Sigmoid colon (tissue), 3 donors: ENCODE measurements around the gene FAR2.

Experiments
- POLR2A ChIP-seq, 2 donors: fragments of 450-650 bp; IDR thresholded peaks; one replicate each; pipeline ENCODE4 v1.6.1; 2016; ENCODE audit warnings: antibody characterized with exemption in 2 of 2, mild to moderate bottlenecking in 2 of 2, moderate library complexity in 2 of 2
- TF ChIP-seq, protein P1 (sequence below), 4 experiments: fragments of 450-650 bp in 3 of 4; fragments of 200-600 bp in 1 of 4; IDR thresholded peaks; one replicate each; pipeline ENCODE4 v1.5.1; 2016 to 2019; ENCODE audit warnings: antibody characterized with exemption in 4 of 4, mild to moderate bottlenecking in 3 of 4, moderate library complexity in 2 of 4

DNA sequence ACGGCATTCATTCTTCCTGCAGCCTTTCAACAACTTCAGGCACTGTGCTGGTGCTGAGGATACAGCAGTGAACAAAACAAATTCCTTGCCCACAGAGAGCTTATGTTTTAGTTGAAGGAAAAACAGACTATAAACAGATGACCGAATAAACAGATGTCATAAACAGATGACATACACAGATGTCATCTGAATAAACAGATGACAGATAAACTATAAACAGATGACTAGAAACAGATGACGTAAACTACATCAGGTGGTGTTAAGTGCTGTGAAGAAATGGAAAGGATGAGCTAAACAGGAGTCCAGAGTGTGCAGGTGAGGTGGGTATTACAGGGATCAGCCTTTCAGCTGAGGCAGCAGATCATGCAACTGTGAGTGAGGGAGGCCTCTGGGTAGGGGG lies 80.9 kb downstream of the FAR2 start:
- TF ChIP-seq, protein P1, sequence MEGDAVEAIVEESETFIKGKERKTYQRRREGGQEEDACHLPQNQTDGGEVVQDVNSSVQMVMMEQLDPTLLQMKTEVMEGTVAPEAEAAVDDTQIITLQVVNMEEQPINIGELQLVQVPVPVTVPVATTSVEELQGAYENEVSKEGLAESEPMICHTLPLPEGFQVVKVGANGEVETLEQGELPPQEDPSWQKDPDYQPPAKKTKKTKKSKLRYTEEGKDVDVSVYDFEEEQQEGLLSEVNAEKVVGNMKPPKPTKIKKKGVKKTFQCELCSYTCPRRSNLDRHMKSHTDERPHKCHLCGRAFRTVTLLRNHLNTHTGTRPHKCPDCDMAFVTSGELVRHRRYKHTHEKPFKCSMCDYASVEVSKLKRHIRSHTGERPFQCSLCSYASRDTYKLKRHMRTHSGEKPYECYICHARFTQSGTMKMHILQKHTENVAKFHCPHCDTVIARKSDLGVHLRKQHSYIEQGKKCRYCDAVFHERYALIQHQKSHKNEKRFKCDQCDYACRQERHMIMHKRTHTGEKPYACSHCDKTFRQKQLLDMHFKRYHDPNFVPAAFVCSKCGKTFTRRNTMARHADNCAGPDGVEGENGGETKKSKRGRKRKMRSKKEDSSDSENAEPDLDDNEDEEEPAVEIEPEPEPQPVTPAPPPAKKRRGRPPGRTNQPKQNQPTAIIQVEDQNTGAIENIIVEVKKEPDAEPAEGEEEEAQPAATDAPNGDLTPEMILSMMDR (IDR thresholded peaks at IDR 0.05), result no peak
- no peak for TF ChIP-seq POLR2A (IDR thresholded peaks at IDR 0.05)
